Measurements from ENCODE around the gene KIAA1755.

Gene KIAA1755

GRCh38 chr20:38179846-38180245 is 80.7 kb downstream of the KIAA1755 start:
- no peak for DNase-seq

GRCh38 chr20:38178581-38178980 is 82.0 kb downstream of the KIAA1755 start:
- DNase-seq = no peak

GRCh38 chr20:38178065-38178491 is 82.5 kb downstream of the KIAA1755 start:
- peak; percentile 81 for DNase-seq

- DNase-seq = no peak
These were observed 83.3 kb downstream of the KIAA1755 start for GRCh38 chr20:38177201-38177600.

GRCh38 chr20:38175304-38176180 is 85.0 kb downstream of the KIAA1755 start:
- no peak for DNase-seq

- no peak for DNase-seq
These were observed 87.0 kb downstream of the KIAA1755 start for GRCh38 chr20:38173237-38174156.

GRCh38 chr20:38172408-38172807 is 88.1 kb downstream of the KIAA1755 start:
- DNase-seq = no peak

GRCh38 chr20:38171675-38172043 is 88.9 kb downstream of the KIAA1755 start:
- no peak for DNase-seq

- DNase-seq = no peak
These were observed 89.5 kb downstream of the KIAA1755 start for GRCh38 chr20:38170826-38171674.

GRCh38 chr20:38170219-38170825 is 90.2 kb downstream of the KIAA1755 start:
- DNase-seq = no peak

- no peak for DNase-seq
These were observed 90.8 kb downstream of the KIAA1755 start for GRCh38 chr20:38169636-38170193.

GRCh38 chr20:38168791-38169589 is 91.5 kb downstream of the KIAA1755 start:
- DNase-seq = peak; percentile 75

GRCh38 chr20:38167851-38168760 is 92.4 kb downstream of the KIAA1755 start:
- DNase-seq = peak; percentile 77

GRCh38 chr20:38167328-38167850 is 93.1 kb downstream of the KIAA1755 start:
- no peak for DNase-seq

GRCh38 chr20:38166703-38167233 is 93.8 kb downstream of the KIAA1755 start:
- peak; percentile 2 for DNase-seq

- no peak for DNase-seq
These were observed 94.4 kb downstream of the KIAA1755 start for GRCh38 chr20:38165966-38166702.

GRCh38 chr20:38165089-38165965 is 95.2 kb downstream of the KIAA1755 start, which contains the start of gene TGM2:
Gene TGM2, minus strand, starts transcription at chr20:38165270. Its CDS starts 72 bp downstream, at chr20:38165198.
- DNase-seq = peak; percentile 33
